HepG2 (cell line): ENCODE measurements around the gene STX10. TPM values are rescaled to one million over a fixed set of nuclear protein-coding genes. Genes with fewer than 3 reads are reported as not detected.
A peak's percentile ranks its signal among the peaks of the same experiment; 100 is the strongest.

Source experiments
- HOXA3 ChIP-seq: sonication (generic); formaldehyde crosslinking; IDR thresholded peaks from 2 replicates; pipeline ENCODE4 v1.5.0; 2020; ENCODE audit warnings: missing genetic modification reagents
- KLF15 ChIP-seq: sonication (generic); formaldehyde crosslinking; IDR thresholded peaks from 2 replicates; pipeline ENCODE4 v1.8.1; 2023; ENCODE audit warnings: borderline replicate concordance, mild to moderate bottlenecking, inconsistent platforms, missing genetic modification reagents, mixed read lengths
- MLX ChIP-seq: IDR thresholded peaks from 2 replicates; pipeline ENCODE4 v1.6.1; 2016
- MYNN ChIP-seq: sonication (generic); formaldehyde crosslinking; IDR thresholded peaks from 2 replicates; pipeline ENCODE4 v1.4.0; 2020; ENCODE audit warnings: mild to moderate bottlenecking, low read depth, missing genetic modification reagents
- NFYC ChIP-seq: IDR thresholded peaks from 2 replicates; pipeline ENCODE4 v1.6.1; 2016; ENCODE audit warnings: missing genetic modification reagents, missing compliant biosample characterization
- RBFOX2 ChIP-seq: fragments of 200-400 bp; formaldehyde crosslinking; IDR thresholded peaks from 2 replicates; pipeline ENCODE4 v1.6.1; 2017; ENCODE audit warnings: low read depth, mild to moderate bottlenecking, low read length
- REST ChIP-seq, 2 experiments: IDR thresholded peaks; 2 replicates each; pipeline ENCODE4 v1.6.1; 2011 to 2012; ENCODE audit warnings: low read length in 2 of 2, borderline replicate concordance in 1 of 2, low read depth in 1 of 2, mild to moderate bottlenecking in 1 of 2, moderate library complexity in 1 of 2
- ZNF138 ChIP-seq: sonication (generic); formaldehyde crosslinking; IDR thresholded peaks from 2 replicates; pipeline ENCODE4 v1.5.0; 2020; ENCODE audit warnings: mild to moderate bottlenecking, low read depth, missing genetic modification reagents
- ZNF180 ChIP-seq: sonication (generic); formaldehyde crosslinking; IDR thresholded peaks from 2 replicates; pipeline ENCODE4 v1.4.0; 2020; ENCODE audit warnings: low read depth, missing genetic modification reagents, borderline replicate concordance
- ZNF362 ChIP-seq: sonication (generic); formaldehyde crosslinking; IDR thresholded peaks from 2 replicates; pipeline ENCODE4 v1.4.0; 2020; ENCODE audit warnings: missing genetic modification reagents, mild to moderate bottlenecking, borderline replicate concordance
- ZNF598 ChIP-seq: sonication (generic); formaldehyde crosslinking; IDR thresholded peaks from 2 replicates; pipeline ENCODE4 v1.5.1; 2020; ENCODE audit warnings: mild to moderate bottlenecking, missing genetic modification reagents, borderline replicate concordance
- ZNF646 ChIP-seq: sonication (generic); formaldehyde crosslinking; IDR thresholded peaks from 2 replicates; pipeline ENCODE4 v1.9.0; 2021; ENCODE audit warnings: mild to moderate bottlenecking, missing genetic modification reagents
- ZNF766 ChIP-seq: sonication (generic); formaldehyde crosslinking; IDR thresholded peaks from 2 replicates; pipeline ENCODE4 v1.5.0; 2020; ENCODE audit warnings: missing genetic modification reagents, borderline replicate concordance
- polyA plus RNA-seq, 8 experiments: library from polyadenylated mRNA; depleted of rRNA in 3 of 8; stranded (reverse) in 7 of 8; unstranded in 1 of 8; fragments of >200 nt; fragmentation: Illumina TruSeq in 4 of 8; extraction: Trizol in 4 of 8; gene quantifications; 2 replicates each; pipeline versions ENCODE4 v1.2.1 to v1.2.3, GENCODE V29; 2011 to 2016; ENCODE audit warnings: low read depth in 4 of 8, missing spikeins in 1 of 8, mixed read lengths in 1 of 8; ENCODE audit not compliant: insufficient read depth in 1 of 8
- total RNA-seq, 5 experiments: library from RNA; depleted of rRNA; stranded (reverse); fragments of >200 nt; fragmentation: Illumina TruSeq; extraction: Trizol; gene quantifications; 2 replicates each; pipeline ENCODE4 v1.2.3, GENCODE V29; 2016; ENCODE audit warnings: low read depth in 1 of 5

The STX10 gene
- total and polyA plus RNA-seq, 2 of the 13 experiments (the other 11 are each of a cell fraction or from before 2014, with no cell fraction given), result 47.9 to 66.4 TPM

DNA sequence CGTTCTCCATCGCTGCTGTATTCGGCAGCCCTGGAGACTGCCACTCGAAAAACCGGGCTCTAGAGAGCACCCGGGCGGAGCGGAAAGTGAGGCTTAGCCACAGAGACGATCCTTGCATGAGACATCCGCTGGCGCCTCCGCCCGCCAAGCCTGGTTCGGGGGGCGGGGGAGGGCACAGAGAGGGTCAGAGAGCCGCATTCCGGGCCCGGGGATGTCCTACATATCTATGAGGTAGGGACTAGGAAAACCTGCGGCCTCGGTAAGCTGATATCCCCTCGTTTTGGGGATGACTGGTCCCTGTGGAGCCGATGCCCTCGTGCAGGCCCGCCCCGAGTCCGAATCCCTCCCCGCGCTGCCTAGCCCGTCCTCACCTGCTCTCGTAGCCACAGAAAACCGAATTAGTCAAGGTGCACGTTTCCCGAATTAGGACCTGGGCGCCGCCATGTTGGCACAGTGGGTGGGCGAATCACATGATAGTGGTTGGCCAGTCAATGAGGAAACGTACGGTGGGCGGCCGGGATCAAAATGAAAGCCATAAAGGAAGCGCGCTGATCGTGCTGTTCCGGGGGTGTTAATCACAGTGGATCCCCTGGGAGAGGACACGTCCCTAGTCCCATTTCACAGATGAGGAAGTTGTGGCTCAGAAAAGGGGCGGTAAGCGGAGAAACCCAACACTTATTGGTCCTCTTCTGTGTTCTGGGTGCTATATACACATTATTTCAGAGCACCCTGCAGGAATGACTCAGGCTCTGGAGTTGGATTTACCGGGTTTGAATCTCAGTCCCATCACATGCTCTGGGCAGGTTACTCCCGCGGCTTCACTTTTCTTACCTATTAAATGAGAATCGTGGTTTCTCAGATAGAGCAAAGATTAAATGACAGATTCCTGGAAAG lies 33.6 kb downstream of the STX10 start, which contains the start of gene TRMT1 (continued):
- 0 out of 2 replicates have a peak, but pooled peaks have one; percentile 61 for TF ChIP-seq ZNF598 (CRISPR knock-in tag)
- peak; percentile 40; the same call in 1 of the 2 replicates for TF ChIP-seq HOXA3
- no peak; the same call in 1 of the 2 replicates for TF ChIP-seq MYNN (CRISPR knock-in tag)
- no peak for TF ChIP-seq ZNF766 (CRISPR knock-in tag)
- peak; percentile 13; the same call in 1 of the 2 replicates for TF ChIP-seq ZNF362
- TF ChIP-seq KLF15, result no peak
- no peak for TF ChIP-seq ZNF180
- 0 out of 4 replicates have a peak, but pooled peaks of 1 of the 2 experiments have one; percentile 46 for TF ChIP-seq REST (IDR thresholded peaks at IDR 0.05; ENCODE audit: borderline replicate concordance in 1 of 2, low read depth in 1 of 2, low read length in 2 of 2)
- no peak for TF ChIP-seq ZNF646 (CRISPR knock-in tag)
- 0 out of 2 replicates have a peak, but pooled peaks have one; percentile 18 for TF ChIP-seq MLX (CRISPR knock-in tag)
- peak; percentile 96 for TF ChIP-seq NFYC (CRISPR knock-in tag)
- TF ChIP-seq ZNF138 (CRISPR knock-in tag), result 0 out of 2 replicates have a peak, but pooled peaks have one; percentile 29
- TF ChIP-seq RBFOX2, result peak; percentile 53
